Measurements from ENCODE around the gene RPRML. TPM values are rescaled to one million over a fixed set of nuclear protein-coding genes. Genes with fewer than 3 reads are reported as not detected.

RPRML gene
- total and polyA plus RNA-seq, 2 donors (not counting 1 experiment from before 2014, with no cell fraction given), result 0.89 TPM; not detected in 1

- Mint-ChIP-seq H3K4me1 (peaks cover 39% of the 10 kb centered on the region), H3K27me3 (no peaks in the 10 kb centered on the region), H3K27ac (no peak overlapping the region), H3K4me3 (no peak overlapping the region), H3K9me3 (ENCODE audit: insufficient read depth) (no peaks in the 10 kb centered on the region)
- H3K9ac ChIP-seq (ENCODE audit: low read length), result no peak overlapping the region
- H3K36me3 ChIP-seq (replicated peaks in 1 of 2; ENCODE audit: control extremely low read depth in 1 of 2, control insufficient read depth in 1 of 2, extremely low read depth in 1 of 2, insufficient read depth in 2 of 2, low read length in 1 of 2), result peaks cover 0 to 53% of the 10 kb centered on the region in 2 experiments
- ATAC-seq (ENCODE audit: low read depth), result no peak
- peaks cover 6 to 8% of the 10 kb centered on the region in 2 donors for H3K4me1 ChIP-seq (ENCODE audit: control insufficient read depth in 2 of 2, insufficient read depth in 2 of 2, low read length in 2 of 2)
- H3K79me2 ChIP-seq (ENCODE audit: control insufficient read depth, insufficient read depth, low read length), result peaks cover 79% of the 10 kb centered on the region
- peaks cover 56% of the 10 kb centered on the region for H4K20me1 ChIP-seq (ENCODE audit: control insufficient read depth, insufficient read depth, low read length, poor library complexity, severe bottlenecking)
- H3K27me3 ChIP-seq (replicated peaks in 1 of 4; ENCODE audit: control extremely low read depth in 1 of 4, control insufficient read depth in 3 of 4, insufficient read depth in 4 of 4, low read length in 3 of 4), result no peaks in the 10 kb centered on the region
- CTCF ChIA-PET, result interaction anchor here (0.7 kb wide), 1 partner anchor 735 kb away, joined by 4 read pairs; no protein-coding TSS in a partner anchor
- TF ChIP-seq CTCF (IDR thresholded peaks at IDR 0.05) (no peak), EZH2 (IDR thresholded peaks at IDR 0.05; ENCODE audit: borderline replicate concordance, insufficient read depth, low read depth, low read length, poor library complexity, severe bottlenecking) (no peak)
- no peak for DNase-seq
- no peak overlapping the region for H3K27ac ChIP-seq (ENCODE audit: low read length in 2 of 2)
- H3K4me2 ChIP-seq (replicated peaks; ENCODE audit: low read depth, low read length, poor library complexity, severe bottlenecking), result no peak overlapping the region
- intact Hi-C loops (cut with micrococcal nuclease), result no loop called here
- H2AFZ ChIP-seq (ENCODE audit: insufficient read depth, low read depth, low read length, poor library complexity, severe bottlenecking), result no peak overlapping the region
- POLR2A ChIA-PET, result no interaction called here
- WGBS (ENCODE audit: insufficient coverage), result 100% methylated on average over 4 of the region's 6 CpGs
- H3K4me3 ChIP-seq (ENCODE audit: control extremely low read depth in 1 of 5, extremely low read depth in 1 of 5, insufficient read depth in 1 of 5, low read depth in 2 of 5, low read length in 4 of 5), result no peak overlapping the region
- H3K9me3 ChIP-seq (ENCODE audit: control extremely low read depth in 1 of 3, control insufficient read depth in 2 of 3, insufficient read depth in 1 of 3, low read length in 2 of 3), result no peaks in the 10 kb centered on the region
These were observed 49.6 kb downstream of the RPRML start for GRCh38 chr17:46929413-46929812.

DNA sequence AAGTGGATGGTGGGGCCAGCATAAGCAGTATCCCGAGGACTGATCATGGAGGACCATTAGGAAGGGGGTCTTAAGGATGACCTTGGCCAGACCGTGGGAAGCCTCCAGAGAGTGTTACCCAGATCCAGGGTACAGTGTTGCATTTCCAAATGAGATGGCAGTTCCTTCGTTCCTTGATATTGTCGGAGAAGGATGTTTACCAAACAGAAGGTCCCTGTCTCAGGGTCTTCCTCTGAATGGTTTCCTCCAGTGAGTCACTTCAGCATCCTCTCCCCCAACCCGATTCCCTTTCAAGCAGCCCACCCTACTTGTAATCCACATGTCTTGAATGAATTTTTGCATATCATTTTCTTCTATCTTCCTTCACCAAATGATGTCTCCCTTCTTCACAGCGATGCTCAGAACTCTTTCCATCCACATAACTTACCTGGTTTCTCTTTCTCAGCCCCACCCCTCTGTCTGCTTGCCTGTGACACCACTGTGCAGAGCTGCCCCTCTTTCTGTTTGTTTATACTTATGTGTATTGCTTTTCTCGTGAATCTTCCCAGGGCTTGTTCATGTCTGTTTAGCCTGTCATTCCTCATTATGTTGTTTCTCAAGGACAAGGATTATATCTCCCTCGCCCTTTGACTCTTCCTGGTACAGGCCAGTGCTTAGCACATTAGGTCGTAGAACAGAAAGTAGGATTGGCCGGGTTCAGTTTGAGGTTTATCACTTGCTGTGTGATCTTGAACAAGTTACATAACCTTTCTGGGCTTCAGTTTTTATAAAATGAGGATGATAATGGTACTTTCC is 50.4 kb downstream of the RPRML start:
- Mint-ChIP-seq H3K4me1 (peaks cover 46% of the 10 kb centered on the region), H3K27me3 (no peaks in the 10 kb centered on the region), H3K9me3 (ENCODE audit: insufficient read depth) (no peaks in the 10 kb centered on the region), H3K4me3 (no peak overlapping the region), H3K27ac (no peak overlapping the region)
- ChIA-PET CTCF (no interaction called here), POLR2A (no interaction called here)
- H4K20me1 ChIP-seq (ENCODE audit: control insufficient read depth, insufficient read depth, low read length, poor library complexity, severe bottlenecking), result peaks cover 56% of the 10 kb centered on the region
- no peaks in the 10 kb centered on the region for H3K27me3 ChIP-seq (replicated peaks in 1 of 4; ENCODE audit: control extremely low read depth in 1 of 4, control insufficient read depth in 3 of 4, insufficient read depth in 4 of 4, low read length in 3 of 4)
- H3K79me2 ChIP-seq (ENCODE audit: control insufficient read depth, insufficient read depth, low read length), result peaks cover 87% of the 10 kb centered on the region
- H3K36me3 ChIP-seq (replicated peaks in 1 of 2; ENCODE audit: control extremely low read depth in 1 of 2, control insufficient read depth in 1 of 2, extremely low read depth in 1 of 2, insufficient read depth in 2 of 2, low read length in 1 of 2), result peaks cover 0 to 46% of the 10 kb centered on the region in 2 experiments
- DNase-seq, result no peak
- intact Hi-C loops (cut with micrococcal nuclease), result no loop called here
- no peak overlapping the region for H2AFZ ChIP-seq (ENCODE audit: insufficient read depth, low read depth, low read length, poor library complexity, severe bottlenecking)
- H3K9ac ChIP-seq (ENCODE audit: low read length), result no peak overlapping the region
- H3K4me3 ChIP-seq (ENCODE audit: control extremely low read depth in 1 of 5, extremely low read depth in 1 of 5, insufficient read depth in 1 of 5, low read depth in 2 of 5, low read length in 4 of 5), result no peak overlapping the region
- no peak for TF ChIP-seq CTCF (IDR thresholded peaks at IDR 0.05)
- TF ChIP-seq EZH2 (IDR thresholded peaks at IDR 0.05; ENCODE audit: borderline replicate concordance, insufficient read depth, low read depth, low read length, poor library complexity, severe bottlenecking), result no peak
- no peaks in the 10 kb centered on the region for H3K9me3 ChIP-seq (ENCODE audit: control extremely low read depth in 1 of 3, control insufficient read depth in 2 of 3, insufficient read depth in 1 of 3, low read length in 2 of 3)
- peaks cover 14 to 15% of the 10 kb centered on the region in 2 donors for H3K4me1 ChIP-seq (ENCODE audit: control insufficient read depth in 2 of 2, insufficient read depth in 2 of 2, low read length in 2 of 2)
- H3K27ac ChIP-seq (ENCODE audit: low read length in 2 of 2), result no peak overlapping the region
- ATAC-seq (ENCODE audit: low read depth), result no peak
- WGBS (ENCODE audit: insufficient coverage), result 98% methylated on average over 9 of the region's 10 CpGs
- no peak overlapping the region for H3K4me2 ChIP-seq (replicated peaks; ENCODE audit: low read depth, low read length, poor library complexity, severe bottlenecking)

Data from B cell (primary cell).